Adrenal gland (tissue), 12 donors: ENCODE results near the gene RASAL1. TPM values are rescaled to one million over a fixed set of nuclear protein-coding genes. Genes with fewer than 3 reads are reported as not detected.

Experiments
- DNase-seq, 7 donors: peaks; one replicate each; pipeline ENCODE4 v3.0.0-alpha.2; 2019 to 2020
- H3K27ac ChIP-seq, 5 donors: fragments of 200-600 bp; sonication (generic) in 4 of 5; 1 replicate in 3 of 5; 2 replicates in 2 of 5; pipeline versions ENCODE4 v1.5.1 to v1.8.0; 2016 to 2020; ENCODE audit warnings: mild to moderate bottlenecking in 1 of 5
- H3K27me3 ChIP-seq: fragments of 200-600 bp; 2 replicates; pipeline ENCODE4 v1.8.0; 2021
- H3K36me3 ChIP-seq, 2 donors: fragments of 200-600 bp; replicated peaks in 1 of 2; 1 replicate in 1 of 2; 2 replicates in 1 of 2; pipeline versions ENCODE4 v1.5.1 to v1.8.0; 2018 to 2022
- H3K4me1 ChIP-seq, 2 donors: fragments of 200-600 bp; replicated peaks in 1 of 2; 1 replicate in 1 of 2; 2 replicates in 1 of 2; pipeline versions ENCODE4 v1.5.1 to v1.8.0; 2018 to 2021
- H3K4me3 ChIP-seq, 4 donors: fragments of 200-600 bp; sonication (generic) in 3 of 4; one replicate each; pipeline ENCODE4 v1.5.1; 2016 to 2018
- H3K9me3 ChIP-seq, 3 donors: fragments of 200-600 bp; sonication (generic) in 1 of 3; replicated peaks in 1 of 3; 1 replicate in 2 of 3; 2 replicates in 1 of 3; pipeline versions ENCODE4 v1.5.1 to v1.8.0; 2016 to 2021
- CTCF ChIP-seq, 6 experiments: fragments of 450-650 bp in 4 of 6; fragments of 200-600 bp in 2 of 6; sonication (generic) in 1 of 6; IDR thresholded peaks; 1 replicate in 5 of 6; 2 replicates in 1 of 6; pipeline versions ENCODE4 v1.5.1 to v1.8.0; 2016 to 2021; ENCODE audit warnings: antibody characterized with exemption in 6 of 6, mild to moderate bottlenecking in 2 of 6, moderate library complexity in 1 of 6
- POLR2A ChIP-seq, 2 donors: fragments of 450-650 bp; IDR thresholded peaks; one replicate each; pipeline ENCODE4 v1.6.1; 2017; ENCODE audit warnings: antibody characterized with exemption in 2 of 2, mild to moderate bottlenecking in 2 of 2, moderate library complexity in 1 of 2
- WGBS, 4 donors: extraction: QIAGEN DNeasy Blood & Tissue Kit in 2 of 4; methylation state at CpG; one replicate each; pipeline versions ENCODE4 v1.1.5 to v1.1.7; 2013 to 2017; 5-methylcytosine and 5-hydroxymethylcytosine counted together
- intact Hi-C, 2 donors: fragments of 100-400 bp; cut with DNase I; formaldehyde crosslinking; loops; one replicate each; pipeline versions ENCODE4 v1.14.1 to v1.15.0; 2022 to 2023
- polyA plus RNA-seq, 3 donors: library from polyadenylated mRNA; stranded (reverse); fragments of 200-250 nt in 2 of 3; fragments of 350-450 nt in 1 of 3; fragmentation: Illumina TruSeq in 1 of 3; extraction: RNeasy Lipid Tissue Mini Kit (QIAGEN cat#74804) in 1 of 3; gene quantifications; one replicate each; pipeline ENCODE4 v1.2.3, GENCODE V29; 2013 to 2014
- total RNA-seq, 9 donors: library from RNA; depleted of rRNA in 4 of 9; stranded (reverse); fragments of >200 nt in 4 of 9; fragments of 120-200 nt in 1 of 9; fragmentation: NEBNext Ultra II Directional in 1 of 9; extraction: Animal tissue kit (Norgen Biotek cat#: 25700) in 1 of 9; gene quantifications; one replicate each; pipeline versions ENCODE4 v1.1.0 to v1.2.4, GENCODE V29; 2013 to 2023
- donor health status: healthy with polysubstance abuse.
- donor health status: Bipolar disorder and iron deficiency.
- donor health status: DM: yes; HTN: yes; CAD: no.
- donor health status: DM: no; HTN: no; CAD: no.
- donor health status: DM: no; HTN: no; CAD: no.
- donor health status: DM: yes; HTN: yes; CAD: no.

RASAL1 gene
- total and polyA plus RNA-seq, 12 donors, result 22.6 to 90.4 (median 43.3) TPM

DNA sequence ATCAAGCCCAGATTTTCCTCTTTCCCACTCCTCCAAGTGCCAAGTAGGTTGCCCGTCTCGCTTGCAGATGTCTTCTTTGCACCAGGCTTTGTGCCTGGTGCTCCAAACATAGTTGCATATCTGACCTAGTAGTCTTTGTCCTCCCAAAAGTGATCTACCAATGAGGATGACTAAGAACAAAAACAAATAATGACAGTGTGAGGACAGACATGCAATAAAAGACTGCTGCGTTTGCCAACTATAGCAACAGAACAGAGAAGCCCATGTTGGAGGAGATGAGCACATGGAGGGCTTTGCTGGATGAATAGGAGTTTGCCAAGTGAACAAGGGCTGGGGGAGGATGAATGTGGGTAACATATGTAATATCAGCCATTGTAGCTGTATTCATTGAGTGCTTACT, 63.4 kb downstream of the RASAL1 start:
- Histone ChIP-seq H3K36me3 (no peaks in the 10 kb centered on the region), H3K4me3 (no peak overlapping the region), H3K4me1 (no peaks in the 10 kb centered on the region), H3K9me3 (no peaks in the 10 kb centered on the region), H3K27me3 (no peaks in the 10 kb centered on the region), H3K27ac (no peak overlapping the region)
- WGBS, 4 donors, result 69 to 92% (median 80%) methylated on average over 3 of the region's 3 CpGs
- DNase-seq, result no peak
- TF ChIP-seq CTCF (IDR thresholded peaks at IDR 0.05) (no peak), POLR2A (IDR thresholded peaks at IDR 0.05) (no peak)
- intact Hi-C loops, result no loop called here

GRCh38 chr12:113071135-113072112, 64.1 kb downstream of the RASAL1 start:
- H3K4me1 ChIP-seq, result no peaks in the 10 kb centered on the region
- TF ChIP-seq CTCF (IDR thresholded peaks at IDR 0.05) (no peak), POLR2A (IDR thresholded peaks at IDR 0.05) (no peak)
- intact Hi-C loops, result no loop called here
- H3K36me3 ChIP-seq, result no peaks in the 10 kb centered on the region
- DNase-seq, result no peak
- H3K27ac ChIP-seq, result peak overlapping the region in 2 of 5 donors; percentile 47 to 61
- WGBS, 4 donors, result 72 to 82% (median 78%) methylated on average over 11 to 21 of the region's 21 CpGs
- H3K27me3 ChIP-seq, result no peaks in the 10 kb centered on the region
- H3K4me3 ChIP-seq, result no peak overlapping the region
- no peaks in the 10 kb centered on the region for H3K9me3 ChIP-seq

DNA sequence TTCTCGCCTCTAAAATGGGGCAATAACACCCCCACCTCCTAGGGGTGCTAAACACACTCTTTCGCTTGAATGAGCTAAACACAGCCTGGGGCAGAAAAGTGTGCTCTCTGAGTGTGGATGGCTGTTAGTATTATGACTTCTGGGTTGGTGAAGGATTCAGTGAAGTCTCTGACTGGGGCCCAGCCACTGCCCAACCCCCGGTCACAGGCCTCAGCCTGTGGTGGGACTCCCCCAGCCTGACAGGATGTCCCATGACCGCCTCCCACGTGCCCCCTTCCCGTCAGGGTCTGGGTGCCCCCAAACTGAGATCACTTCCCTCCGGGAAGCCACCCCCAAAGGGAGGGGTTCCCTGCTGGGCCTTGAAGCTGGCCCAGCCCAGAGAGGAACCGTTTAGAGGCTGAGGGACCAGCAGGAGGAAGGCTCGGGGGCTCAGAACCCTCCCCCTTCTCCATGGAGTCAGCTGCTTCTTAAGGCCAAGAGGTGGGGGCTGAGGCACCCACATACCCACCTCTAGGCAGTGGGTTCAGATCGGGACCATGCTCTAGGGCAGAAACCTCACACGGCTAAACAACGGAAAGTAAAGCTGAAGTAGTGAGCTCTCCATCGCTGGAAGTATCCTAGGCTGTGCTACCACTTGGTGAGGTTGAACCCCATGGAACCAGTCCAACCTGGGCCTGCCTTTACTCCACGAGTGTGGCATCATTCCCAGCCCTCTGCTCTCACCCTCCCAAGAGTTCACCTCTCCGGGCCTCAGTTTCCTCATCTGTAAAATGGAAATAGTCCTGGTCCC, 65.2 kb downstream of the RASAL1 start:
- DNase-seq, result peak in 2 of 7 donors; percentile 31 to 45
- WGBS, 4 donors, result 56 to 85% (median 63%) methylated on average over 8 to 15 of the region's 15 CpGs
- Histone ChIP-seq H3K9me3 (no peaks in the 10 kb centered on the region), H3K36me3 (no peaks in the 10 kb centered on the region), H3K4me1 (no peaks in the 10 kb centered on the region), H3K4me3 (no peak overlapping the region), H3K27me3 (no peaks in the 10 kb centered on the region), H3K27ac (peak overlapping the region in 2 of 5 donors; percentile 47 to 52)
- TF ChIP-seq CTCF (IDR thresholded peaks at IDR 0.05) (no peak), POLR2A (IDR thresholded peaks at IDR 0.05) (no peak)
- intact Hi-C loops, result no loop called here

DNA sequence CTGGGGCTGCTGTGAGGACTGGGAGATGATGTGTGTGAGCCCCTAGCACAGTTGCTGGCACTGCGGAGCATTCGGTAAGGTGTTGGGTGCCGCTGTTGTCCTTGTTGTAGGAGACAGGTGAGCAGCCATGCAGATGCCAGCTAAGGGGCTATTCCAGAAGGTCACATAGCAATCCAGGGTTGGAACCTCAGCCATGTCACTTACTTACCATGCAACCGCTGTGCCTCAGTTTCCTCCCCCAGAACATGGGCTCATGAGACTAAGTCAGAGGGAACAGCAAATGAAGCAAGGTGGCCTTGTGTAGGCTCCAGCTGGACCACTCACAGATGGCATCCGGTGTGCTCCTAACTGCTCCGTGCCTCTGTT, 65.8 kb downstream of the RASAL1 start:
- Histone ChIP-seq H3K27me3 (no peaks in the 10 kb centered on the region), H3K4me3 (no peak overlapping the region), H3K4me1 (no peaks in the 10 kb centered on the region), H3K36me3 (no peaks in the 10 kb centered on the region), H3K27ac (peak overlapping the region in 1 of 5 donors; percentile 52), H3K9me3 (no peaks in the 10 kb centered on the region)
- no peak for TF ChIP-seq POLR2A (IDR thresholded peaks at IDR 0.05)
- TF ChIP-seq CTCF (IDR thresholded peaks at IDR 0.05), result no peak
- 89 to 95% (median 89%) methylated on average over 5 to 6 of the region's 6 CpGs for WGBS, 4 donors
- intact Hi-C loops, result no loop called here
- DNase-seq, result no peak
